GM18519 (cell line): Measurements from ENCODE around the gene BTBD9.

Source experiments
- ATAC-seq: cut with Tn5 transposase; IDR thresholded peaks from one replicate; pipeline ENCODE4 v1.9.1; 2021; ENCODE audit warnings: mild to moderate bottlenecking, moderate library complexity; ENCODE audit not compliant: unreplicated experiment, low FRiP score

The BTBD9 gene

DNA sequence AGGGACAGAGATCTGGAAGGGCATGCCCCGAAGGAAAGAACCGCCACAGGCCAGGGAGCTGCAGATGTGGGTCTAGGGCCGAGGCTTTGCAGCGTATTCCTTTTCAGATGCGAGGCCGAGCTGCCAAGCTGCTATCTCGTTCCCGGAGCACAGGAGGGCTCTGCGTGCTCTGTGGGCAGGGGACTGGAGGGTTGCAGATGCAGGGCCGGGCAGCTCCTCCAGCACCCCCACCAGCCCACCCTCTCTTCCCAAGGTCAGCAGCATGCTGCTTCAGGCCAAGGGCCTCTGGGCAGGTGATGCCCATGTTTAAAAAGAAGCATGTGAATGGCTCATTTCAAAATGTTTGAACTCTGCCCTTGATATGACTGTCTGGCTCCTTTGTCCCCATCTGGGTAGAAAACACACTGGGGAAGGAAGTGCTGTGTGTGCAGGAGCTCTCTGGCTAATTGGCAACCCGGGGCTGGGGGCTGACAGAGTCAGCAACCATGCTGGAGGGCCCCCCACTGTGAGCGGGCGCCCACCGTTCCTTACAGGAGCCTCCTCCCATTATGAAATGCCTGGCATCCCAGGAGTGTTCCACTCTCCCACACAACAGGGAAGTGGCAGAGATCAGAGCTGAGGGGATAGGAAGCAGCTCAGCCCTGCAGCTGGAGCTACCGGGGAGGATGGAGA lies 466.9 kb downstream of the BTBD9 start:
- no peak for ATAC-seq

GRCh38 chr6:38171997-38172738 lies 467.6 kb downstream of the BTBD9 start:
- ATAC-seq, result no peak

DNA sequence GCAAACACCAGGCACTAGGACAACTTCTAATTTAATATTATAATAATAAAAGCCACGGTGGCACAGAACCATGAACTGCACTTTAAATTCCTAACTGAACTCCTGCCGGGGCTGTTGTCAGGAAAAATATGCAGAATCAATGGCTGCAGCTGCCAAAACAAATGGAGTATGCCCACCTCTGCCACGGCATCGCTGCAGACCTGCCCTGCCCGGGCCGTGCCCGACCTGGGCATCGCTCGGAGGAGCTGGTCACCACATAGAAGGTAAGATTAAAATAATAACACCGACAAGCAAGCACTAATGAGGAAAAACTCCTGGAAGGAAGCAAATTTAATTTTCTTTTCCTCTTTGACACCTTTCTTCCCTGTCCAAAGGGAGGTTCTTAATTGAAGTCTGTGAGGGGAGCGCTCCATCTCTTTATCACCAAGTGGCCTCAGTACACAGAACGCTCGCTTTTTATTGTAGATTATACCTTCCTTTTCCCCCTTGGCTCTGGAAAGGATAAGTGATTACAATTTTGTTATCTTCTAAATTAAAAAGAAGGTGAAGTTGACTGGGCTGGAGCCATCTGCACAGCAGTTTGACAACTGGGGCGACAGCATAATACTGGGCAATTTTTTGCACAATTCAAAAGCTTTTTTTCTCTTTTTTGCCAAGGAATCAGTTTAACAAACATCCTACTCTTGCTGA lies 468.9 kb downstream of the BTBD9 start:
- ATAC-seq, result no peak

GRCh38 chr6:38169977-38170526 lies 469.7 kb downstream of the BTBD9 start:
- no peak for ATAC-seq

GRCh38 chr6:38169221-38169976 lies 470.3 kb downstream of the BTBD9 start:
- no peak for ATAC-seq

DNA sequence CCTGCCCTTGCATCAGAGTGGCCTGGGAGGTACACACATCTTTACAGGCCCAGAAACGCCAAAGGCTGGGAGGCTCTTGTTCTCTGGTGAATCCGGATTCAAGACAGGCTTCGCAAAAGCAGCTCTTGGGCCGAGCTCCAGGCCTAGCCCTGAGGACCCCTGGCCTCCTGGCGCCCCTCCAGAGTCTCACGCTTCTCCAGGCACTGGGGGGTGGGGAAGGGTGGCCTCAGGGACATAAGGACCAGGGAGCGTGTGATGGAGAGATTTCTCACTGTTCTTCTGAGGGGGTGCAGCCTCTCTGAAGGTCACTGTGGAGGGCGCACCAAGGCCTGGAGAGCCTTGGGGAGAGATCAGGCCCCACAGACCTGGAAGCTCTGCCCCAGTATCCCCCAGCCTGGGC lies 471.0 kb downstream of the BTBD9 start:
- no peak for ATAC-seq

- no peak for ATAC-seq
Measured at GRCh38 chr6:38168126-38168525, 471.6 kb downstream of the BTBD9 start.

DNA sequence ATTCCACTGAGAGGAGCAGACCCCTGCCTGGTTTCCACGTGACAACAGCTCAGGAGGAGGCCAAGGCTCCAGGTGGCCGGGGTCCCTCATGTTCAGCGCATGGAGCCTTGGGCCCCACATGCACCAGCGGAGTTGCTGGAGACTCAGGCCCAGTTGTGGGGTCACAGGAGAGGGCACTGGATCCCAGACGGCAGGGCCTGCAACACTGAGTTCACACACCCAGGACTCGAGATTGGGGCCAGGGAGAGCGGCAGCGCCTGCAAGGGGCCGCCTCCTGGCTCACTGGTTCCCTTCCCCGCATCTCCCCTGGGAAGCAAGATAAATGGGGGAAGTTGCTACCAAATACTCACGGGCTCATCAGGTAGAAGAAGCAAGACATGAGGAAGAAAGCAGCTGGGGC lies 472.1 kb downstream of the BTBD9 start:
- ATAC-seq, result no peak

DNA sequence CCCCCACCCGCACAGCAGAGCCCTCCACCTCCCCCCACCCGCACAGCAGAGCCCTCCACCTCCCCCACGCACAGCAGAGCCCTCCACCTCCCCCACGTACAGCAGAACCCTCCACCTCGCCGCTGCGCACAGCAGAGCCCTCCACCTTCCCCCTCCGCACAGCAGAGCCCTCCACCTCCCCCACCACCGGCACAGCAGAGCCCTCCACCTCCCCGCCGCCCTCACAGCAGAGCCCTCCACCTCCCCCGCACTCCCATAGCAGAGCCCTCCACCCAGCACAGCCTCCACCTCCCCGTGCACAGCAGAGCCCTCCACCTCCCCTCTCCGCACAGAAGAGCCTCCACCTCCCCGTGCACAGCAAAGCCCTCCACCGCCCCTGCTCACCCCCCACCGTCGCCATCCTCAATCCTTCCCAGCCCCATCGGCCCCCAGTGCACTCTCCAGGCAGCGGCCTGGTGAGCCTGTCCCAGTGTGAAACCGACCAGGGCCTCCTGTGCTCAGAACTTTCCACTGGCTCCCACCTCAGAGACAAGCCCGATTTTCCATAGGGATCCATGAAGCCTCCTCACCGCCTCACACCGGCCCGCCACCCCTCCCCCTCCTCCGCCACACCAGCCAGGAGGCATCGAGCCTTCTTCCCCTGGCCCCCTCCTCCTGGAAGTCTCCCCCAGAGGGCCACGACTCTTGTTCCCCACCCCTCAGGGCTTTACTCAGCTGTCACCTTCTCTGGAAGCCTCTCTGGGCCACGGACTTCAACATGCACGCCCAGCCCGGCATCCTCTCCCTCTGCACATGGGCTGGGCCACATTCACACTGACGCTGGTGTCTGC lies 473.1 kb downstream of the BTBD9 start:
- no peak for ATAC-seq

- ATAC-seq, result no peak
Measured at GRCh38 chr6:38164671-38165108, 475.0 kb downstream of the BTBD9 start.

- ATAC-seq, result no peak
Measured at GRCh38 chr6:38164131-38164481, 475.6 kb downstream of the BTBD9 start.

DNA sequence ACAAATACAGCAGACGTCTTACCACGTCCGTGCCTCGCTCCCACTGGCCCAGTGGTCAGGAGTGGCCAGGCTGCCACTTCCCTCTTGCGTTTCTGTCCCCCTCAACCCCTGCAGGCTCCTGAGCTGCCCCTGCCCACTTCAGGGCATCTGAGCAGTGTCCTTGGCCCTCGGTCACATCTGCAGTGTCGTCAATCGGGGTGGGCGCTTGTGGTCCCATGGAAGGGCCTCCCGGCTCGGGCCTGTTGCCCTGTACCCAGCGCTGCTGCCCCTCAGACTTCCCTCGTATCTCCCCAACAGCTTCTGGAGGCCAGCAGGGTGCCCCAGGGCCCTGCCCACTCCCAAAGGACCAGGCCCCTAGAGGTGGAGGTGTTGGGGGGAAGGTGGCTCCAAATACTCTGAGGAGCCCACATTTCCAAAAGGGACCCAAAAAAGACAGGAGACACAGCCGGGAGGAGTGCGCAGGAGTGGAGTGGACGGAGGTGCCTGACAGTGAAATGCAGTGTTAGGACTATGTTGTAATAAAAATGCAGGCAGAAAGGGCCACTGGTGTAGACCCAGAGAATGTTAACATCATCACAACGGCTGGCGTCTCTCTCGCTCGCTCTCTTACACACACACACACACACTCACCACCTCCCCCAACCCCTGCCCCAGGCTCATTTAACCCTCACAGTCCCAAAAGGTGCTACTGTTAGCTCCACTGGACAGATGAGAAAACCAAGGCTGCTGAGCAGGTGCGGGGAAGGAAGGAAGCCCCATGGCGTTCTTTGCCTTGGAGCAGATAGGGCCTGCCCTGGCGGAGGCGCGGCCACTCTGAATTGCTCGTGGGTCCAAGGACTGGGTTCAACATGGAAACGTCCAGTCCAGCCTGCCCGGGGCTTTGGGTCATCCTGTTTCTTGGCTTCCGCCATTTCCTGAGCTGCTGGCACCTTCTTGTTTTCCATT lies 476.3 kb downstream of the BTBD9 start:
- no peak for ATAC-seq

DNA sequence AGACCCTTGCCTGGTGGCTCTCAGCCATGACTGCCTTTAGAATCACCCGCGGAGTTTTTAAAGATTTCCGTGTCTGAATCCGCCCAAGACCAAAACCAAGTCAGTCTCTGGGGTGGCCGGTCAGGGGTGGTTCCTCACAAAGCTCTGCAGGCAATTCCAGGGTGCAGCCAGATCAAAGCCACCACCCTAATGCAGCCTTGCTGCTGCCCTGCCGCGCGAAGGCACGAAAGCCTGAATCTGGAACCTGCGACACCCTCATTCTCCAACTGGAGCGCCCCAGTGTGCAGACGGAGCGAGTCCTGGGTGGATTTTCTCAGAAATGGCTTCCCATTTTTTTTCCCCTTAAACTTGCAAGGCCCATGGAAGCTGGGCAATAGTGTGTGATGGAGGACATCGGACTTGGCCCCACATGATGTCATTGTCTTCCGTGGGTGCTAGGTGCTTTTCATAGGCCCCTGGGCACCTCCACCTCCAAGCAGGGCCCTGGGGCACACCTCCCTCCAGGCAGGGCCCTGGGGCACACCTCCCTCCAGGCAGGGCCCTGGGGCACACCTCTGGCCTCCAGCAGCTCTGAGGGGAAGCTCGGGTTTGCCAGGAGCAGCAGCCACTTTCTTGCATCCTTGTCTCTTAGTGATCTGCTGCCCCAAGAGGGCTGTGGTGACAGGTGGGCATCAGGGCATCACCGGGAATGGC lies 477.1 kb downstream of the BTBD9 start:
- ATAC-seq, result no peak

DNA sequence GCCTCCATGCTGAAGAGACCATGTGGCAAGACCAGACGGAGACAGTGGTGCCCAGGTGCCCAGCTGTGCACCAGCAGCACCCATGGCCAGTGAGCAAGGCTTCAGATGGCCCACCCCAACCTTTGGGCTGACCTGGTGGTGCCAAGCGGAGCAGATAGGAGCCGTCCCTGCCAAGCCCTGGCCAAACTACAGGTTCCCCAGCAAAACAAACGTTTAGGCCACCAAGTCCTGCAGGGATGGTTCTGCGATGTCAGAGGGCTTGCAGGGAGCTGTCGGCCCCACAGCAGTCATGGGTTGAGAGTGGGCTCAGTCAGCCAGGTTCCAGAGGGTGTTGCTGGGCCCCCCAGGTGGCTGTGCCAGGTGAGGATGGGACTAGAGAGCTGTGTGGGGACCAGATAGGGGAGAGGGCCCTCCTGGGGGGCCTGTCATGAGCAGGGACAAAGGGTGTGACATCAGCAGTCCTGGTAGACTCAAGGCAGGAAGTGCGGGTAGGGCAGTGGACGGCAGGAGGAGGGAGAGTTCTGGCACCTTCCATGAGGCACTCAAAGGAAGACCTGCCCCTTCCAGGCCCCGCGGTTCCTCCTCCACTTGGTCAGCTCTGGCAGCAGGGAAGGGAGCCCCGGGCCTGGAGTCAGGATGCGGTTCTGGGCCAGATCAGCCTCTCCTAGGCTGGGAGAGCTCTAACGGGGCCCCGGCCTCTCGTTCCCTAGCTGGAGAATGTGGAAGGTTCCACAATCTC lies 477.8 kb downstream of the BTBD9 start:
- ATAC-seq, result no peak

DNA sequence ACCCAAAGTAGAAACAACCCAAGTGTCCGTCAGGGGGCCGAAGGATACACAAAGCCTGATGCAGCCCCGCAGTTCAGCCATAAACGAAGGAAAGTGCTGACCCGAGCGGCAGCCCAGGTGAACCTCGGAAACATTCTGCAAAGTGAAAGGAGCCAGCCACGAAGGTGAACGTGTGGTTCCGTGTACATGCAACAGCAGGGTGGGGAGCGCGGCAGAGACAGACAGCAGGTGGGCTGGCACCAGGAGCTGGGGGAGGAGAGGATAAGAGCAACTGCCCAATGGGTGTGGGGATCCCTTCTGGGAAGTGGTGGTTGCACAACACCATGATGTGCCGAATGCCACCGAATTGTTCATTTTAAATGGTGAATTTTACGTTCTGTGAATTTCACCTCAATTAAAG lies 478.4 kb downstream of the BTBD9 start:
- no peak for ATAC-seq

GRCh38 chr6:38160831-38161230 lies 478.9 kb downstream of the BTBD9 start:
- ATAC-seq, result no peak

GRCh38 chr6:38159596-38159995 lies 480.1 kb downstream of the BTBD9 start:
- no peak for ATAC-seq
